H1 (cell line): Measurements from ENCODE around the gene BTBD18. TPM values are rescaled to one million over a fixed set of nuclear protein-coding genes. Genes with fewer than 3 reads are reported as not detected.

ENCODE experiments used
- BCL11A ChIP-seq, 2 experiments: IDR thresholded peaks; one replicate each; pipeline ENCODE4 v1.6.1; 2011; ENCODE audit warnings: low read depth in 2 of 2, low read length in 2 of 2, mild to moderate bottlenecking in 2 of 2
- CEBPB ChIP-seq: IDR thresholded peaks from 2 replicates; pipeline ENCODE4 v1.6.1; 2012; ENCODE audit warnings: low read depth, low read length
- GTF2F1 ChIP-seq: IDR thresholded peaks from 2 replicates; pipeline ENCODE4 v1.6.1; 2012; ENCODE audit warnings: low read depth, low read length, improper control_type of control experiment, borderline replicate concordance
- HDAC6 ChIP-seq: IDR thresholded peaks from one replicate; pipeline ENCODE4 v1.7.1; 2012; ENCODE audit warnings: low read depth, mild to moderate bottlenecking, inconsistent platforms, low read length, moderate library complexity
- JUND ChIP-seq: IDR thresholded peaks from 2 replicates; pipeline ENCODE4 v1.6.1; 2011; ENCODE audit warnings: mild to moderate bottlenecking, improper control_type of control experiment, low read length
- KDM5A ChIP-seq: fragments of 200-600 bp; IDR thresholded peaks from 2 replicates; pipeline ENCODE4 v1.7.1; 2012; ENCODE audit warnings: mild to moderate bottlenecking, low read length, inconsistent platforms, mixed read lengths
- MAFK ChIP-seq: IDR thresholded peaks from 2 replicates; pipeline ENCODE4 v1.6.1; 2012; ENCODE audit warnings: low read depth, mild to moderate bottlenecking, improper control_type of control experiment, low read length
- POLR2A ChIP-seq, 2 experiments: IDR thresholded peaks; 1 replicate in 1 of 2; 2 replicates in 1 of 2; pipeline ENCODE4 v1.6.1; 2011; ENCODE audit warnings: low read depth in 2 of 2, low read length in 2 of 2, mild to moderate bottlenecking in 2 of 2; ENCODE audit errors: control extremely low read depth in 1 of 2
- RNF2 ChIP-seq: fragments of 200-900, 300-1000 bp; sonication (generic); IDR thresholded peaks from 2 replicates; pipeline ENCODE4 v1.7.1; 2016; ENCODE audit warnings: borderline replicate concordance, low read depth, mild to moderate bottlenecking, antibody characterized with exemption, low read length; ENCODE audit not compliant: poor library complexity, severe bottlenecking; ENCODE audit errors: missing control alignments
- SIN3A ChIP-seq, 2 experiments: IDR thresholded peaks in 1 of 2; conservative IDR thresholded peaks in 1 of 2; 2 replicates each; pipeline ENCODE4 v1.6.1; 2011 to 2012; ENCODE audit warnings: low read length in 2 of 2, improper control_type of control experiment in 1 of 2, low read depth in 1 of 2, mild to moderate bottlenecking in 1 of 2
- TCF12 ChIP-seq: IDR thresholded peaks from 2 replicates; pipeline ENCODE4 v1.6.1; 2011; ENCODE audit warnings: low read depth, mild to moderate bottlenecking, low read length
- polyA plus RNA-seq, 7 experiments: library from polyadenylated mRNA; depleted of rRNA in 3 of 7; stranded (reverse) in 5 of 7; unstranded in 2 of 7; fragments of >200 nt in 5 of 7; fragments of 200-250 nt in 2 of 7; gene quantifications; 1 replicate in 5 of 7; 2 replicates in 1 of 7; 4 replicates in 1 of 7; pipeline versions ENCODE4 v1.2.1 to v1.2.3, GENCODE V29; 2011 to 2013; ENCODE audit warnings: missing spikeins in 2 of 7, mixed read lengths in 2 of 7
- total RNA-seq: library from RNA; stranded (reverse); fragmentation: NEBNext Ultra II Directional; extraction: Animal tissue kit (Norgen Biotek cat#: 25700); gene quantifications from 2 replicates; pipeline ENCODE4 v1.2.1, GENCODE V29; 2021
- TF ChIP-seq, protein P1 (sequence below), 3 experiments: IDR thresholded peaks; 1 replicate in 2 of 3; 2 replicates in 1 of 3; pipeline versions ENCODE4 v1.5.1 to v1.6.1; 2011; ENCODE audit warnings: low read length in 3 of 3, mild to moderate bottlenecking in 3 of 3, inconsistent platforms in 2 of 3, low read depth in 1 of 3, moderate library complexity in 1 of 3; ENCODE audit not compliant: insufficient read depth in 1 of 3; ENCODE audit errors: control extremely low read depth in 1 of 3
- TF ChIP-seq, protein P2 (sequence below): IDR thresholded peaks from 2 replicates; pipeline ENCODE4 v1.6.1; 2012; ENCODE audit warnings: inconsistent platforms

The BTBD18 gene
- total and polyA plus RNA-seq, 2 of the 8 experiments (the other 6 are each of a cell fraction or from before 2014, with no cell fraction given): 0.03 TPM; not detected in 1

DNA sequence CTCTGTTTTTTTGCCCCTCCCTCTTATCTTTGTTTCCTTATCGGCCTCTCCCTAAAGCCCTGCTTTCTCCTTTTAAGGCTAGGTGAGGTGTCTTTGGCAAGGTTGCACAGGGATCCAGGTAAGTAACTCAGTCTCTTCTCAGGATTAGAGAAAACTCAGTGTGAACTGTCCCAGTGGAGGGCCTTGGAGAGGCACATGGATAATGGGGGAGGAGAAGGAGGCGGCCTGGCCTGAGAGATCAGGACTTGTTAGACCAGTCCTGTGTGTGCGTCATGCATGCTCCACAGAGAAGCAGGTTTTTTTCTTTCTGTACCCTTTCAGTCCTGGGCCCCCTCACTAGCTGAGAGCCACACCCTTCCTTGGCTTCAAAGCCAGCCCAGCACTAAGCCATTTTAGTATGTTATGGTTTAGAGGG, 29.9 kb upstream of the BTBD18 start (continued):
- TF ChIP-seq GTF2F1 (no peak), BCL11A (IDR thresholded peaks at IDR 0.05; ENCODE audit: low read depth in 2 of 2, low read length in 2 of 2) (peak in 1 of 2 experiments; percentile 17), MAFK (no peak), KDM5A (no peak), HDAC6 (no peak), SIN3A (conservative IDR thresholded peaks at IDR 0.05 in 1 of 2, IDR thresholded peaks at IDR 0.05 in 1 of 2; ENCODE audit: low read depth in 1 of 2, low read length in 2 of 2) (no peak), POLR2A (IDR thresholded peaks at IDR 0.05; ENCODE audit: control extremely low read depth in 1 of 2, low read depth in 2 of 2, low read length in 2 of 2) (peak in 1 of 2 experiments; percentile 67; a peak in 2 of 3 replicates), TCF12 (peak; percentile 78; the same call in 1 of the 2 replicates), JUND (peak; percentile 65; the same call in 1 of the 2 replicates), RNF2 (no peak), CEBPB (no peak)
- TF ChIP-seq, protein P1, sequence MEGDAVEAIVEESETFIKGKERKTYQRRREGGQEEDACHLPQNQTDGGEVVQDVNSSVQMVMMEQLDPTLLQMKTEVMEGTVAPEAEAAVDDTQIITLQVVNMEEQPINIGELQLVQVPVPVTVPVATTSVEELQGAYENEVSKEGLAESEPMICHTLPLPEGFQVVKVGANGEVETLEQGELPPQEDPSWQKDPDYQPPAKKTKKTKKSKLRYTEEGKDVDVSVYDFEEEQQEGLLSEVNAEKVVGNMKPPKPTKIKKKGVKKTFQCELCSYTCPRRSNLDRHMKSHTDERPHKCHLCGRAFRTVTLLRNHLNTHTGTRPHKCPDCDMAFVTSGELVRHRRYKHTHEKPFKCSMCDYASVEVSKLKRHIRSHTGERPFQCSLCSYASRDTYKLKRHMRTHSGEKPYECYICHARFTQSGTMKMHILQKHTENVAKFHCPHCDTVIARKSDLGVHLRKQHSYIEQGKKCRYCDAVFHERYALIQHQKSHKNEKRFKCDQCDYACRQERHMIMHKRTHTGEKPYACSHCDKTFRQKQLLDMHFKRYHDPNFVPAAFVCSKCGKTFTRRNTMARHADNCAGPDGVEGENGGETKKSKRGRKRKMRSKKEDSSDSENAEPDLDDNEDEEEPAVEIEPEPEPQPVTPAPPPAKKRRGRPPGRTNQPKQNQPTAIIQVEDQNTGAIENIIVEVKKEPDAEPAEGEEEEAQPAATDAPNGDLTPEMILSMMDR (IDR thresholded peaks at IDR 0.05; ENCODE audit: control extremely low read depth in 1 of 3, insufficient read depth in 1 of 3, low read depth in 1 of 3, low read length in 3 of 3): no peak
- TF ChIP-seq, protein P2, sequence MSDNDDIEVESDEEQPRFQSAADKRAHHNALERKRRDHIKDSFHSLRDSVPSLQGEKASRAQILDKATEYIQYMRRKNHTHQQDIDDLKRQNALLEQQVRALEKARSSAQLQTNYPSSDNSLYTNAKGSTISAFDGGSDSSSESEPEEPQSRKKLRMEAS: peak; percentile 92
